Prostate gland (tissue), 2 donors: ENCODE measurements around the gene KIR3DL1.
"Not testable (repeated sequence)": the region's sequence is repeated elsewhere in the genome, so short reads cannot be mapped to it uniquely, and the experiment has no call there.

Experiments
- CTCF ChIP-seq, 4 experiments: fragments of 200-600 bp in 2 of 4; fragments of 450-650 bp in 2 of 4; sonication (generic) in 2 of 4; IDR thresholded peaks; 1 replicate in 3 of 4; 2 replicates in 1 of 4; pipeline ENCODE4 v1.5.1; 2016 to 2019; ENCODE audit warnings: antibody characterized with exemption in 4 of 4, mild to moderate bottlenecking in 2 of 4, moderate library complexity in 2 of 4
- POLR2A ChIP-seq: fragments of 450-650 bp; IDR thresholded peaks from one replicate; pipeline ENCODE4 v1.6.1; 2016; ENCODE audit warnings: antibody characterized with exemption, mild to moderate bottlenecking
- POLR2AphosphoS5 ChIP-seq: sonication (generic); formaldehyde crosslinking; IDR thresholded peaks from one replicate; pipeline ENCODE4 v1.6.1; 2017; ENCODE audit warnings: antibody characterized with exemption

- TF ChIP-seq CTCF (IDR thresholded peaks at IDR 0.05); POLR2AphosphoS5; POLR2A: not testable (repeated sequence)
Observed at GRCh38 chr19:54837522-54837921, 21.3 kb downstream of the KIR3DL1 start.
